H1 (cell line): ENCODE measurements around the gene LRRC45. TPM values are rescaled to one million over a fixed set of nuclear protein-coding genes. Genes with fewer than 3 reads are reported as not detected.

Experiments used
- CTCF ChIA-PET: fragments of 300-600 bp; sonication (Branson Sonifier 250); formaldehyde crosslinking; loops from one replicate; lab custom pipeline; 2021; ENCODE audit not compliant: partially characterized antibody; lab: Charles Lee
- POLR2A ChIA-PET: fragments of 300-600 bp; sonication (Branson Sonifier 250); formaldehyde crosslinking; loops from one replicate; lab custom pipeline; 2021; ENCODE audit warnings: inconsistent platforms; ENCODE audit not compliant: partially characterized antibody; lab: Charles Lee
- DNase-seq, 2 experiments: peaks; one replicate each; pipeline versions ENCODE4 v3.0.0 to v3.0.0-alpha.2; 2010 to 2022; ENCODE audit warnings: low spot score in 2 of 2, low read depth in 1 of 2, mixed read lengths in 1 of 2
- FAIRE-seq: peaks from 2 replicates; lab custom pipeline; 2011; peaks lifted over from hg19 to GRCh38; lab: Jason Lieb, UNC
- H2AFZ ChIP-seq: 2 replicates; pipeline ENCODE4 v1.8.1; 2012; ENCODE audit warnings: low read length, inconsistent platforms
- H2AK5ac ChIP-seq: 2 replicates; pipeline ENCODE4 v1.6.1; 2013; ENCODE audit warnings: low read depth, low read length
- H2BK120ac ChIP-seq: replicated peaks from 2 replicates; pipeline ENCODE3; 2013; ENCODE audit warnings: low read depth, low read length, inconsistent platforms
- H2BK12ac ChIP-seq: 2 replicates; pipeline ENCODE4 v1.6.1; 2013; ENCODE audit warnings: low read depth, low read length
- H2BK15ac ChIP-seq: 2 replicates; pipeline ENCODE4 v1.6.1; 2013; ENCODE audit warnings: low read length
- H2BK20ac ChIP-seq: 2 replicates; pipeline ENCODE4 v1.6.1; 2013; ENCODE audit warnings: low read length
- H2BK5ac ChIP-seq: 2 replicates; pipeline ENCODE4 v1.6.1; 2013; ENCODE audit warnings: low read depth, low read length
- H3K14ac ChIP-seq: 2 replicates; pipeline ENCODE4 v1.6.1; 2013; ENCODE audit warnings: inconsistent platforms; ENCODE audit not compliant: insufficient read length
- H3K18ac ChIP-seq: 2 replicates; pipeline ENCODE4 v1.6.1; 2013; ENCODE audit warnings: low read length; ENCODE audit errors: extremely low read depth
- H3K23ac ChIP-seq: 2 replicates; pipeline ENCODE4 v1.6.1; 2013; ENCODE audit warnings: inconsistent platforms; ENCODE audit not compliant: insufficient read length
- H3K23me2 ChIP-seq: 2 replicates; pipeline ENCODE4 v1.6.1; 2013; ENCODE audit warnings: low read depth, low read length
- H3K27ac ChIP-seq: 2 replicates; pipeline ENCODE4 v1.6.1; 2011; ENCODE audit warnings: low read depth, low read length, inconsistent platforms
- H3K27me3 ChIP-seq, 4 experiments: replicated peaks in 1 of 4; 1 replicate in 1 of 4; 2 replicates in 3 of 4; pipeline versions ENCODE4 v1.6.1 to v1.8.1; 2011 to 2013; ENCODE audit warnings: low read length in 3 of 4, mild to moderate bottlenecking in 3 of 4, inconsistent platforms in 2 of 4, mixed read lengths in 2 of 4, moderate library complexity in 1 of 4; ENCODE audit not compliant: control insufficient read depth in 3 of 4, insufficient read depth in 3 of 4; ENCODE audit errors: extremely low read depth in 1 of 4
- H3K36me3 ChIP-seq, 4 experiments: 2 replicates each; pipeline versions ENCODE4 v1.6.1 to v1.8.1; 2011 to 2013; ENCODE audit warnings: mild to moderate bottlenecking in 4 of 4, low read length in 3 of 4, moderate library complexity in 2 of 4, control low read depth in 1 of 4, inconsistent platforms in 1 of 4; ENCODE audit not compliant: insufficient read depth in 4 of 4, control insufficient read depth in 2 of 4
- H3K4ac ChIP-seq: replicated peaks from 2 replicates; pipeline ENCODE3; 2013; ENCODE audit warnings: low read length, low read depth, mixed read lengths, inconsistent platforms; ENCODE audit not compliant: insufficient read length
- H3K4me1 ChIP-seq, 4 experiments: replicated peaks in 1 of 4; 1 replicate in 1 of 4; 2 replicates in 3 of 4; pipeline versions ENCODE4 v1.6.1 to v1.8.1; 2011 to 2013; ENCODE audit warnings: low read length in 3 of 4, inconsistent platforms in 2 of 4, mixed read lengths in 1 of 4; ENCODE audit not compliant: insufficient read depth in 4 of 4, control insufficient read depth in 3 of 4
- H3K4me2 ChIP-seq, 2 experiments: 2 replicates each; pipeline versions ENCODE4 v1.6.1 to v1.8.1; 2011 to 2013; ENCODE audit warnings: low read depth in 2 of 2, low read length in 2 of 2, control low read depth in 1 of 2, inconsistent platforms in 1 of 2, mild to moderate bottlenecking in 1 of 2; ENCODE audit not compliant: insufficient read depth in 1 of 2
- H3K4me3 ChIP-seq, 4 experiments: fragments of 200-600, 300-600 bp in 1 of 4; sonication (generic), shearing (Covaris generic), sonication (Bioruptor Twin) in 1 of 4; 2 replicates each; pipeline versions ENCODE4 v1.5.1 to v1.8.1; 2011 to 2016; ENCODE audit warnings: low read length in 4 of 4, low read depth in 3 of 4, control low read depth in 2 of 4, inconsistent platforms in 2 of 4, mild to moderate bottlenecking in 2 of 4, mixed read lengths in 1 of 4, moderate library complexity in 1 of 4; ENCODE audit not compliant: insufficient read depth in 2 of 4; ENCODE audit errors: extremely low read depth in 1 of 4
- H3K56ac ChIP-seq: replicated peaks from 2 replicates; pipeline ENCODE3; 2013; ENCODE audit warnings: low read depth, mild to moderate bottlenecking, mixed read lengths, low read length, inconsistent platforms; ENCODE audit not compliant: insufficient read length
- H3K79me1 ChIP-seq: 2 replicates; pipeline ENCODE4 v1.6.1; 2013; ENCODE audit warnings: low read depth, low read length, control low read depth
- H3K79me2 ChIP-seq, 2 experiments: 2 replicates each; pipeline versions ENCODE4 v1.6.1 to v1.8.1; 2012 to 2013; ENCODE audit warnings: low read length in 2 of 2, mild to moderate bottlenecking in 2 of 2, inconsistent platforms in 1 of 2; ENCODE audit not compliant: insufficient read depth in 2 of 2, control insufficient read depth in 1 of 2
- H3K9ac ChIP-seq, 4 experiments: replicated peaks in 1 of 4; 1 replicate in 1 of 4; 2 replicates in 3 of 4; pipeline versions ENCODE4 v1.6.1 to v1.8.1; 2011 to 2013; ENCODE audit warnings: low read depth in 3 of 4, low read length in 3 of 4, control low read depth in 2 of 4, mild to moderate bottlenecking in 2 of 4, moderate library complexity in 2 of 4, inconsistent platforms in 1 of 4; ENCODE audit errors: extremely low read depth in 1 of 4
- H3K9me3 ChIP-seq, 2 experiments: 2 replicates each; pipeline versions ENCODE4 v1.6.1 to v1.8.1; 2012 to 2013; ENCODE audit warnings: mild to moderate bottlenecking in 2 of 2, moderate library complexity in 2 of 2, control low read depth in 1 of 2, inconsistent platforms in 1 of 2, low read depth in 1 of 2, low read length in 1 of 2, mixed read lengths in 1 of 2; ENCODE audit not compliant: insufficient read depth in 2 of 2
- H4K20me1 ChIP-seq, 2 experiments: replicated peaks in 1 of 2; 2 replicates each; pipeline versions ENCODE3 to v1.8.1; 2011 to 2013; ENCODE audit warnings: inconsistent platforms in 2 of 2, low read length in 2 of 2, mild to moderate bottlenecking in 1 of 2; ENCODE audit not compliant: insufficient read depth in 2 of 2, control insufficient read depth in 1 of 2
- H4K5ac ChIP-seq: 2 replicates; pipeline ENCODE4 v1.6.1; 2013; ENCODE audit warnings: low read length, low read depth, mixed read lengths, inconsistent platforms; ENCODE audit not compliant: insufficient read length
- H4K8ac ChIP-seq: 2 replicates; pipeline ENCODE4 v1.8.0; 2013; ENCODE audit warnings: mild to moderate bottlenecking, moderate library complexity, low read length, inconsistent platforms; ENCODE audit not compliant: insufficient read depth; ENCODE audit errors: extremely low read depth
- H4K91ac ChIP-seq: replicated peaks from 2 replicates; pipeline ENCODE3; 2013; ENCODE audit warnings: low read length, mixed read lengths, inconsistent platforms; ENCODE audit not compliant: insufficient read length
- GTF2F1 ChIP-seq: IDR thresholded peaks from 2 replicates; pipeline ENCODE4 v1.6.1; 2012; ENCODE audit warnings: low read depth, low read length, improper control_type of control experiment, borderline replicate concordance
- SIN3A ChIP-seq, 2 experiments: IDR thresholded peaks in 1 of 2; conservative IDR thresholded peaks in 1 of 2; 2 replicates each; pipeline ENCODE4 v1.6.1; 2011 to 2012; ENCODE audit warnings: low read length in 2 of 2, improper control_type of control experiment in 1 of 2, low read depth in 1 of 2, mild to moderate bottlenecking in 1 of 2
- SUZ12 ChIP-seq: fragments of 200-600 bp; sonication (generic); IDR thresholded peaks from 2 replicates; pipeline ENCODE4 v1.6.1; 2012; ENCODE audit warnings: mild to moderate bottlenecking, inconsistent platforms, low read length, moderate library complexity, mixed read lengths
- YY1 ChIP-seq: IDR thresholded peaks from 2 replicates; pipeline ENCODE4 v1.6.1; 2011; ENCODE audit warnings: low read depth, mild to moderate bottlenecking, low read length
- ZNF274 ChIP-seq: IDR thresholded peaks from 2 replicates; pipeline ENCODE4 v1.7.0; 2012; ENCODE audit warnings: low read length, borderline replicate concordance; ENCODE audit errors: extremely low read depth
- WGBS, 2 experiments: shearing (Covaris generic) in 1 of 2; methylation state at CpG; one replicate each; pipeline versions ENCODE4 v1.1.6 to v1.1.7; 2013 to 2015; ENCODE audit warnings: low lambda C conversion rate in 2 of 2, mixed read lengths in 2 of 2, inconsistent platforms in 1 of 2, low coverage in 1 of 2, missing lambda C conversion rate in 1 of 2; ENCODE audit not compliant: insufficient replicate concordance in 2 of 2, insufficient coverage in 1 of 2, insufficient read length in 1 of 2; ENCODE audit errors: extremely low coverage in 1 of 2, missing lambda C conversion rate in 1 of 2; 5-methylcytosine and 5-hydroxymethylcytosine counted together
- polyA plus RNA-seq, 7 experiments: library from polyadenylated mRNA; depleted of rRNA in 3 of 7; stranded (reverse) in 5 of 7; unstranded in 2 of 7; fragments of >200 nt in 5 of 7; fragments of 200-250 nt in 2 of 7; gene quantifications; 1 replicate in 5 of 7; 2 replicates in 1 of 7; 4 replicates in 1 of 7; pipeline versions ENCODE4 v1.2.1 to v1.2.3, GENCODE V29; 2011 to 2013; ENCODE audit warnings: missing spikeins in 2 of 7, mixed read lengths in 2 of 7
- total RNA-seq: library from RNA; stranded (reverse); fragmentation: NEBNext Ultra II Directional; extraction: Animal tissue kit (Norgen Biotek cat#: 25700); gene quantifications from 2 replicates; pipeline ENCODE4 v1.2.1, GENCODE V29; 2021
- TF ChIP-seq, protein P1 (sequence below): IDR thresholded peaks from 2 replicates; pipeline ENCODE4 v1.6.1; 2012; ENCODE audit warnings: inconsistent platforms
- TF ChIP-seq, protein P2 (sequence below): IDR thresholded peaks from 2 replicates; pipeline ENCODE4 v1.6.1; 2012; ENCODE audit warnings: inconsistent platforms

Gene LRRC45
- total and polyA plus RNA-seq, 2 of the 8 experiments (the other 6 are each of a cell fraction or from before 2014, with no cell fraction given), result 11.5 to 29.0 TPM

DNA sequence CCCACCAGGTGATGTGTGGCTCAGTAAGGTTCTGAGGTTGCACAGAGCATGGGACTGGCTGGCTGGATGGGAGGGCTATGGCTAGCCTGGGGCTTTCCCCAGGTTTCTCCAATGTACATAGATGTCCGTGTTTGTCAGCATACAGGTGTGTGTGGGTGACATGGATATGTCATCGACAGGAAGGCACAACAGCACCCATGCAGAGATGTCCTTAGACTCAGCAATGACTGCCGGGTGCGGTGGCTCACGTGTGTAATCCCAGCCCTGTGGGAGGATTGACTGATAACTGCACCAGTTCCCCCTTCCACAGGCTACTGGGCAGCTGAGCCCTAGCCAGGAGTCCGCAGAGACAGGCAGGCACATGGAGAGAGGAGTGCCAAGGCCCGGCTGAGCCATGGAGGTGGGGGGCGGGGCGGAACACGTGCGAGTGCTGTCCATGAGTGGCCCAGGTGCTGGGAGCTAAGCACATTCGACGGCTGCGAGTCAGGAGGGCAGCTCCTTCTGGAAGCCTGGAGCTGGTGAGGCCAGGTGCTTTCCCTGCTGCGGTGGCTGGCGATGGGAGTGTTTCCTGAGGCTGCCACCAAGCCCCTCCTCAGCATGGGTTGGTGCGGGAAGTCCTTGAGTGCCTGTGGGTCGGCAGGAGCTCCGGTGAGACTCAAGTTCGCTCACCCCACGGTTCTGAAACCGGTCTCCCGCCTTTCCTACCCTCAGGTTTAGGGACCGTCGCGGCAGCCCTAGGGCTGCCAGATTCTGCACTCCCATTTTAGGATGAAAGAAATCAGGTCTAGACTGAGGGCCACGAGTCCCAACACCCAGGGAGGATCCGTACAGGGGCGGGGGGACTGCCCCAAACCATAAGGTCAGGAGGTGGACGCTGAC is 46.5 kb upstream of the LRRC45 start:
- DNase-seq (peak in 1 of 2 experiments; percentile 62), FAIRE-seq (no peak)
- H3K4ac ChIP-seq, result peak overlapping the region; percentile 91
- H3K9me3 ChIP-seq, result peaks cover 3 to 4% of the 10 kb centered on the region in 2 experiments; a peak in 1 of 4 replicates
- no peak overlapping the region for H4K5ac ChIP-seq
- WGBS, 2 experiments, result 32% methylated on average over 30 of the region's 30 CpGs; no CpG with 5 or more reads in 1 of the 2 experiments
- no peaks in the 10 kb centered on the region for H4K20me1 ChIP-seq
- H3K9ac ChIP-seq, result peak overlapping the region in 3 of 4 experiments; percentile 39 to 64 (median 54); a peak in 5 of 7 replicates
- no peak overlapping the region for H2AFZ ChIP-seq
- H3K18ac ChIP-seq, result peak overlapping the region; percentile 92
- ChIA-PET CTCF (interaction anchor here (0.6 to 4.2 kb wide), 6 partner anchors 9 to 348 kb away, joined by 3 to 22 read pairs (median 4); partner anchors contain the start of gene NOTUM), POLR2A (interaction anchor here (0.9 to 5.8 kb wide), 18 partner anchors 10 to 89 kb away, joined by 3 to 40 read pairs (median 4); partner anchors contain the start of genes CENPX, DUS1L, LRRC45 and MAFG)
- peak overlapping the region; percentile 42 to 88 (median 82) for H3K4me3 ChIP-seq
- H3K79me1 ChIP-seq, result peaks cover 3% of the 10 kb centered on the region; the same call in 1 of the 2 replicates
- H2BK120ac ChIP-seq, result no peak overlapping the region
- H2BK20ac ChIP-seq, result no peak overlapping the region
- 0 out of 2 replicates have a peak overlapping the region, but pooled peaks have one; percentile 5 for H3K27ac ChIP-seq
- peak overlapping the region; percentile 81 to 84 for H3K4me2 ChIP-seq
- peak overlapping the region; percentile 47; the same call in 1 of the 2 replicates for H4K8ac ChIP-seq
- peak overlapping the region; percentile 24; the same call in 1 of the 2 replicates for H2AK5ac ChIP-seq
- H3K79me2 ChIP-seq, result 0 out of 4 replicates have a peak, but pooled peaks cover 0 to 4% of the 10 kb centered on the region in 2 experiments
- H3K27me3 ChIP-seq, result peaks cover 0 to 19% (median 12%) of the 10 kb centered on the region in 4 experiments; a peak in 5 of 7 replicates
- H3K23me2 ChIP-seq, result peaks cover 9% of the 10 kb centered on the region; the same call in 1 of the 2 replicates
- H3K23ac ChIP-seq, result peak overlapping the region; percentile 39
- peak overlapping the region; percentile 2 for H4K91ac ChIP-seq
- H3K4me1 ChIP-seq, result peaks cover 0 to 7% (median 6%) of the 10 kb centered on the region in 4 experiments; a peak in 5 of 7 replicates
- H3K14ac ChIP-seq, result peak overlapping the region; percentile 92
- H2BK12ac ChIP-seq, result peak overlapping the region; percentile 44; the same call in 1 of the 2 replicates
- no peak overlapping the region; the same call in 1 of the 2 replicates for H2BK5ac ChIP-seq
- peak overlapping the region; percentile 1 for H3K56ac ChIP-seq
- peaks cover 0 to 6% (median 0%) of the 10 kb centered on the region in 4 experiments; a peak in 2 of 8 replicates for H3K36me3 ChIP-seq
- peak overlapping the region; percentile 33; the same call in 1 of the 2 replicates for H2BK15ac ChIP-seq
- TF ChIP-seq ZNF274 (no peak), GTF2F1 (no peak), SIN3A (conservative IDR thresholded peaks at IDR 0.05 in 1 of 2, IDR thresholded peaks at IDR 0.05 in 1 of 2; ENCODE audit: low read depth in 1 of 2, low read length in 2 of 2) (peak in 1 of 2 experiments; percentile 68; a peak in 2 of 4 replicates), SUZ12 (peak; percentile 41; the same call in 1 of the 2 replicates), YY1 (no peak)
- TF ChIP-seq, protein P1, sequence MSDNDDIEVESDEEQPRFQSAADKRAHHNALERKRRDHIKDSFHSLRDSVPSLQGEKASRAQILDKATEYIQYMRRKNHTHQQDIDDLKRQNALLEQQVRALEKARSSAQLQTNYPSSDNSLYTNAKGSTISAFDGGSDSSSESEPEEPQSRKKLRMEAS, result peak; percentile 99
- TF ChIP-seq, protein P2, sequence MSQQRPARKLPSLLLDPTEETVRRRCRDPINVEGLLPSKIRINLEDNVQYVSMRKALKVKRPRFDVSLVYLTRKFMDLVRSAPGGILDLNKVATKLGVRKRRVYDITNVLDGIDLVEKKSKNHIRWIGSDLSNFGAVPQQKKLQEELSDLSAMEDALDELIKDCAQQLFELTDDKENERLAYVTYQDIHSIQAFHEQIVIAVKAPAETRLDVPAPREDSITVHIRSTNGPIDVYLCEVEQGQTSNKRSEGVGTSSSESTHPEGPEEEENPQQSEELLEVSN, result peak; percentile 96
